Measurements from ENCODE around the gene PDE1A.

DNA sequence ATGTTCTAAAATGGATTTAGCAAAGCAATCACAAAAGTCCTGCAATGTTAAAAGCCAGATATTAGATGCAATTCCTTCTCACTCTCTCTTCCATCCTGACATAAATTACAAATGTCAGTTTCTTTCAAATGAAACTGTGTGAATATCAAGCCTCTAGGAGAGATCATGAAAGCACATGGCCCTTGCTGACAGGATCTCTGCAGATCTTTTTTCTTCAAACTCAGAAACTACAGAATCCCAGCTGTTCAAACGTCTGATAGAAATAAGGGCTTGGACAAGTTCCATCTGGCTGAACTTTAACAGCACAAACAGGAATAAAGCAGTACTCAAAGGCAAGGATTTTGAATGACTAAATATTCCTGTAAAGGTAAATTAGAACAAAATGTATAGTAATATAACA lies 47.6 kb downstream of the PDE1A start:
- TF ChIP-seq, protein P1, sequence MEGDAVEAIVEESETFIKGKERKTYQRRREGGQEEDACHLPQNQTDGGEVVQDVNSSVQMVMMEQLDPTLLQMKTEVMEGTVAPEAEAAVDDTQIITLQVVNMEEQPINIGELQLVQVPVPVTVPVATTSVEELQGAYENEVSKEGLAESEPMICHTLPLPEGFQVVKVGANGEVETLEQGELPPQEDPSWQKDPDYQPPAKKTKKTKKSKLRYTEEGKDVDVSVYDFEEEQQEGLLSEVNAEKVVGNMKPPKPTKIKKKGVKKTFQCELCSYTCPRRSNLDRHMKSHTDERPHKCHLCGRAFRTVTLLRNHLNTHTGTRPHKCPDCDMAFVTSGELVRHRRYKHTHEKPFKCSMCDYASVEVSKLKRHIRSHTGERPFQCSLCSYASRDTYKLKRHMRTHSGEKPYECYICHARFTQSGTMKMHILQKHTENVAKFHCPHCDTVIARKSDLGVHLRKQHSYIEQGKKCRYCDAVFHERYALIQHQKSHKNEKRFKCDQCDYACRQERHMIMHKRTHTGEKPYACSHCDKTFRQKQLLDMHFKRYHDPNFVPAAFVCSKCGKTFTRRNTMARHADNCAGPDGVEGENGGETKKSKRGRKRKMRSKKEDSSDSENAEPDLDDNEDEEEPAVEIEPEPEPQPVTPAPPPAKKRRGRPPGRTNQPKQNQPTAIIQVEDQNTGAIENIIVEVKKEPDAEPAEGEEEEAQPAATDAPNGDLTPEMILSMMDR (IDR thresholded peaks at IDR 0.05) = no peak
- TF ChIP-seq POLR2A (IDR thresholded peaks at IDR 0.05) = no peak

Measured in right lobe of liver (tissue), 4 donors.